Cardiac muscle cell (in vitro differentiated cells and primary cell): Measurements from ENCODE around the gene PKD1. TPM values are rescaled to one million over a fixed set of nuclear protein-coding genes. Genes with fewer than 3 reads are reported as not detected.

Experiments
- DNase-seq, 2 donors: peaks; one replicate each; pipeline versions ENCODE4 v3.0.0 to v3.0.0-alpha.2; 2010 to 2017; ENCODE audit warnings: low read depth in 1 of 2, low spot score in 1 of 2
- H3K27ac ChIP-seq: fragments of 200-600 bp; sonication (generic); 2 replicates; pipeline ENCODE4 v1.5.1; 2016
- H3K27me3 ChIP-seq: fragments of 200-600 bp; sonication (generic); 2 replicates; pipeline ENCODE4 v1.6.0; 2016; ENCODE audit warnings: control low read depth
- H3K36me3 ChIP-seq: fragments of 200-600 bp; sonication (generic); 2 replicates; pipeline ENCODE4 v1.5.1; 2016; ENCODE audit warnings: control low read depth
- H3K4me1 ChIP-seq: fragments of 200-600 bp; sonication (generic); 2 replicates; pipeline ENCODE4 v1.8.1; 2017; ENCODE audit warnings: low read depth, mild to moderate bottlenecking, mixed run types
- H3K4me3 ChIP-seq: fragments of 200-600 bp; sonication (generic); 2 replicates; pipeline ENCODE4 v1.5.1; 2016; ENCODE audit warnings: mild to moderate bottlenecking
- H3K9me3 ChIP-seq: fragments of 200-600 bp; sonication (generic); 2 replicates; pipeline ENCODE4 v1.5.1; 2017; ENCODE audit warnings: low read depth, mild to moderate bottlenecking, control low read depth
- CTCF ChIP-seq: IDR thresholded peaks from 2 replicates; pipeline ENCODE4 v1.5.1; 2012; ENCODE audit warnings: low read depth, mild to moderate bottlenecking, low read length
- polyA plus RNA-seq: library from polyadenylated mRNA; unstranded; fragments of >200 nt; fragmentation: Nextera tagmentation; extraction: Ambion mirVana; gene quantifications from 2 replicates; pipeline ENCODE4 v1.2.1, GENCODE V29; 2016
- total RNA-seq: library from RNA; depleted of rRNA; stranded (reverse); fragments of >200 nt; gene quantifications from 2 replicates; pipeline ENCODE4 v1.2.3, GENCODE V29; 2016

The PKD1 gene
- total and polyA plus RNA-seq, 2 experiments from 2014 or later: 49.9 to 206 TPM

- Histone ChIP-seq H3K4me3 (no peak overlapping the region), H3K27me3 (no peaks in the 10 kb centered on the region), H3K36me3 (peaks cover 6% of the 10 kb centered on the region), H3K27ac (no peak overlapping the region), H3K4me1 (no peaks in the 10 kb centered on the region), H3K9me3 (no peaks in the 10 kb centered on the region)
- DNase-seq: no peak
- TF ChIP-seq CTCF: no peak
Measured at GRCh38 chr16:2076072-2076865, 59.4 kb downstream of the PKD1 start.

- DNase-seq: no peak
- H3K9me3 ChIP-seq: no peaks in the 10 kb centered on the region
- H3K36me3 ChIP-seq: peaks cover 6% of the 10 kb centered on the region
- no peak for TF ChIP-seq CTCF
- H3K27me3 ChIP-seq: no peaks in the 10 kb centered on the region
- no peaks in the 10 kb centered on the region for H3K4me1 ChIP-seq
- no peak overlapping the region for H3K4me3 ChIP-seq
- H3K27ac ChIP-seq: no peak overlapping the region
Measured at GRCh38 chr16:2075631-2076030, 60.1 kb downstream of the PKD1 start.

GRCh38 chr16:2074071-2074470, 61.6 kb downstream of the PKD1 start:
- Histone ChIP-seq H3K4me1 (no peaks in the 10 kb centered on the region), H3K36me3 (peaks cover 10% of the 10 kb centered on the region), H3K9me3 (no peaks in the 10 kb centered on the region), H3K27ac (no peak overlapping the region), H3K27me3 (no peaks in the 10 kb centered on the region), H3K4me3 (no peak overlapping the region)
- DNase-seq: no peak
- no peak for TF ChIP-seq CTCF

- Histone ChIP-seq H3K36me3 (peaks cover 10% of the 10 kb centered on the region), H3K4me1 (no peaks in the 10 kb centered on the region), H3K9me3 (no peaks in the 10 kb centered on the region), H3K27me3 (no peaks in the 10 kb centered on the region), H3K27ac (no peak overlapping the region), H3K4me3 (no peak overlapping the region)
- no peak for DNase-seq
- no peak for TF ChIP-seq CTCF
Measured at GRCh38 chr16:2072926-2073325, 62.8 kb downstream of the PKD1 start.

GRCh38 chr16:2071454-2072202, 64.1 kb downstream of the PKD1 start:
- no peaks in the 10 kb centered on the region for H3K4me1 ChIP-seq
- no peaks in the 10 kb centered on the region for H3K9me3 ChIP-seq
- TF ChIP-seq CTCF: no peak
- no peaks in the 10 kb centered on the region for H3K27me3 ChIP-seq
- H3K27ac ChIP-seq: no peak overlapping the region
- peaks cover 10% of the 10 kb centered on the region for H3K36me3 ChIP-seq
- no peak overlapping the region for H3K4me3 ChIP-seq
- no peak for DNase-seq
